Measurements from ENCODE around the gene DENND5B. TPM values are rescaled to one million over a fixed set of nuclear protein-coding genes. Genes with fewer than 3 reads are reported as not detected.

The DENND5B gene
- polyA plus RNA-seq, 2 of the 4 experiments (the other 2 are of a cell fraction), result 15.5 to 55.2 TPM

- H3K9me3 ChIP-seq, result no peaks in the 10 kb centered on the region
- POLR2A ChIA-PET, result interaction anchor here (1.2 kb wide), 1 partner anchor 20 kb away, joined by 5 read pairs; the partner anchor contains the start of gene SINHCAF
- FAIRE-seq (no peak), ATAC-seq (no peak), DNase-seq (ENCODE audit: low read depth in 1 of 2, low spot score in 1 of 2) (no peak)
- WGBS (ENCODE audit: missing lambda C conversion rate), result 71% methylated on average over 9 of the region's 9 CpGs
- H3K4me3 ChIP-seq, result no peak overlapping the region
- H3K4me1 ChIP-seq, result no peaks in the 10 kb centered on the region
- no peak overlapping the region for H3K4me2 ChIP-seq
- CTCF ChIA-PET, result interaction anchor here (0.5 to 2.9 kb wide), 2 partner anchors 17 to 226 kb away, joined by 3 to 6 read pairs; no protein-coding TSS in a partner anchor
- no peak overlapping the region for H3K27ac ChIP-seq
- TF ChIP-seq ZNF302 (CRISPR knock-in tag; IDR thresholded peaks at IDR 0.05), result no peak
- TF ChIP-seq HOXA7 (CRISPR knock-in tag; IDR thresholded peaks at IDR 0.05), result no peak
- TF ChIP-seq BHLHE40 (IDR thresholded peaks at IDR 0.05; ENCODE audit: low read depth, low read length), result no peak
- TF ChIP-seq MAZ (IDR thresholded peaks at IDR 0.05; ENCODE audit: borderline replicate concordance, low read depth, low read length), result no peak
- TF ChIP-seq JUN (IDR thresholded peaks at IDR 0.05), result no peak
- no peak for TF ChIP-seq ZSCAN20 (CRISPR knock-in tag; IDR thresholded peaks at IDR 0.05)
- no peak for TF ChIP-seq MYC (IDR thresholded peaks at IDR 0.05; ENCODE audit: borderline replicate concordance, low read length)
- no peak for TF ChIP-seq SMC3 (IDR thresholded peaks at IDR 0.05)
Measured at GRCh38 chr12:31346267-31346666, 244.7 kb downstream of the DENND5B start.

GRCh38 chr12:31343139-31343538 lies 247.8 kb downstream of the DENND5B start:
- Histone ChIP-seq H3K4me3 (no peak overlapping the region), H3K9me3 (no peaks in the 10 kb centered on the region), H3K27ac (no peak overlapping the region), H3K4me2 (no peak overlapping the region), H3K4me1 (no peaks in the 10 kb centered on the region)
- CTCF ChIA-PET, result interaction anchor here (1.4 kb wide), 1 partner anchor 10 kb away, joined by 3 read pairs; no protein-coding TSS in a partner anchor
- FAIRE-seq, result no peak
- TF ChIP-seq EP300 (IDR thresholded peaks at IDR 0.05) (no peak), HOXB5 (CRISPR knock-in tag; IDR thresholded peaks at IDR 0.05) (no peak), BHLHE40 (IDR thresholded peaks at IDR 0.05; ENCODE audit: low read depth, low read length) (no peak), RNF2 (IDR thresholded peaks at IDR 0.05; ENCODE audit: borderline replicate concordance, low read depth) (no peak), JUNB (IDR thresholded peaks at IDR 0.05) (no peak), EHMT2 (IDR thresholded peaks at IDR 0.05; ENCODE audit: low read depth) (no peak), CHD4 (IDR thresholded peaks at IDR 0.05; ENCODE audit: borderline replicate concordance) (no peak), FOSB (CRISPR knock-in tag; IDR thresholded peaks at IDR 0.05) (no peak), MYC (IDR thresholded peaks at IDR 0.05; ENCODE audit: borderline replicate concordance, low read length) (no peak), PHF8 (IDR thresholded peaks at IDR 0.05; ENCODE audit: borderline replicate concordance, low read depth) (no peak), ATOH8 (CRISPR knock-in tag; IDR thresholded peaks at IDR 0.05; ENCODE audit: low read depth) (no peak), CTCF (IDR thresholded peaks at IDR 0.05) (no peak), EHF (CRISPR knock-in tag; IDR thresholded peaks at IDR 0.05) (no peak)
- TF ChIP-seq, protein P1, sequence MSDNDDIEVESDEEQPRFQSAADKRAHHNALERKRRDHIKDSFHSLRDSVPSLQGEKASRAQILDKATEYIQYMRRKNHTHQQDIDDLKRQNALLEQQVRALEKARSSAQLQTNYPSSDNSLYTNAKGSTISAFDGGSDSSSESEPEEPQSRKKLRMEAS (IDR thresholded peaks at IDR 0.05), result no peak
- TF ChIP-seq, protein P2, sequence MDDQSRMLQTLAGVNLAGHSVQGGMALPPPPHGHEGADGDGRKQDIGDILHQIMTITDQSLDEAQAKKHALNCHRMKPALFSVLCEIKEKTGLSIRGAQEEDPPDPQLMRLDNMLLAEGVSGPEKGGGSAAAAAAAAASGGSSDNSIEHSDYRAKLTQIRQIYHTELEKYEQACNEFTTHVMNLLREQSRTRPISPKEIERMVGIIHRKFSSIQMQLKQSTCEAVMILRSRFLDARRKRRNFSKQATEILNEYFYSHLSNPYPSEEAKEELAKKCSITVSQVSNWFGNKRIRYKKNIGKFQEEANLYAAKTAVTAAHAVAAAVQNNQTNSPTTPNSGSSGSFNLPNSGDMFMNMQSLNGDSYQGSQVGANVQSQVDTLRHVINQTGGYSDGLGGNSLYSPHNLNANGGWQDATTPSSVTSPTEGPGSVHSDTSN (IDR thresholded peaks at IDR 0.05), result no peak
- TF ChIP-seq, protein P3, sequence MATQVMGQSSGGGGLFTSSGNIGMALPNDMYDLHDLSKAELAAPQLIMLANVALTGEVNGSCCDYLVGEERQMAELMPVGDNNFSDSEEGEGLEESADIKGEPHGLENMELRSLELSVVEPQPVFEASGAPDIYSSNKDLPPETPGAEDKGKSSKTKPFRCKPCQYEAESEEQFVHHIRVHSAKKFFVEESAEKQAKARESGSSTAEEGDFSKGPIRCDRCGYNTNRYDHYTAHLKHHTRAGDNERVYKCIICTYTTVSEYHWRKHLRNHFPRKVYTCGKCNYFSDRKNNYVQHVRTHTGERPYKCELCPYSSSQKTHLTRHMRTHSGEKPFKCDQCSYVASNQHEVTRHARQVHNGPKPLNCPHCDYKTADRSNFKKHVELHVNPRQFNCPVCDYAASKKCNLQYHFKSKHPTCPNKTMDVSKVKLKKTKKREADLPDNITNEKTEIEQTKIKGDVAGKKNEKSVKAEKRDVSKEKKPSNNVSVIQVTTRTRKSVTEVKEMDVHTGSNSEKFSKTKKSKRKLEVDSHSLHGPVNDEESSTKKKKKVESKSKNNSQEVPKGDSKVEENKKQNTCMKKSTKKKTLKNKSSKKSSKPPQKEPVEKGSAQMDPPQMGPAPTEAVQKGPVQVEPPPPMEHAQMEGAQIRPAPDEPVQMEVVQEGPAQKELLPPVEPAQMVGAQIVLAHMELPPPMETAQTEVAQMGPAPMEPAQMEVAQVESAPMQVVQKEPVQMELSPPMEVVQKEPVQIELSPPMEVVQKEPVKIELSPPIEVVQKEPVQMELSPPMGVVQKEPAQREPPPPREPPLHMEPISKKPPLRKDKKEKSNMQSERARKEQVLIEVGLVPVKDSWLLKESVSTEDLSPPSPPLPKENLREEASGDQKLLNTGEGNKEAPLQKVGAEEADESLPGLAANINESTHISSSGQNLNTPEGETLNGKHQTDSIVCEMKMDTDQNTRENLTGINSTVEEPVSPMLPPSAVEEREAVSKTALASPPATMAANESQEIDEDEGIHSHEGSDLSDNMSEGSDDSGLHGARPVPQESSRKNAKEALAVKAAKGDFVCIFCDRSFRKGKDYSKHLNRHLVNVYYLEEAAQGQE (IDR thresholded peaks at IDR 0.05), result no peak
- TF ChIP-seq, protein P4, sequence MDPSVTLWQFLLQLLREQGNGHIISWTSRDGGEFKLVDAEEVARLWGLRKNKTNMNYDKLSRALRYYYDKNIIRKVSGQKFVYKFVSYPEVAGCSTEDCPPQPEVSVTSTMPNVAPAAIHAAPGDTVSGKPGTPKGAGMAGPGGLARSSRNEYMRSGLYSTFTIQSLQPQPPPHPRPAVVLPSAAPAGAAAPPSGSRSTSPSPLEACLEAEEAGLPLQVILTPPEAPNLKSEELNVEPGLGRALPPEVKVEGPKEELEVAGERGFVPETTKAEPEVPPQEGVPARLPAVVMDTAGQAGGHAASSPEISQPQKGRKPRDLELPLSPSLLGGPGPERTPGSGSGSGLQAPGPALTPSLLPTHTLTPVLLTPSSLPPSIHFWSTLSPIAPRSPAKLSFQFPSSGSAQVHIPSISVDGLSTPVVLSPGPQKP (IDR thresholded peaks at IDR 0.05; ENCODE audit: low read depth, low read length), result no peak
- 68% methylated on average over 8 of the region's 8 CpGs for WGBS (ENCODE audit: missing lambda C conversion rate)
- no peak for ATAC-seq
- no peak for DNase-seq (ENCODE audit: low read depth in 1 of 2, low spot score in 1 of 2)
- POLR2A ChIA-PET, result no interaction called here

Data from A549 (cell line).